GM18507 (cell line): Measurements from ENCODE around the gene SLC26A11.

Experiments
- DNase-seq: peaks from one replicate; pipeline ENCODE4 v3.0.0; 2011; ENCODE audit warnings: low read depth; ENCODE audit not compliant: insufficient read length; ENCODE audit errors: extremely low spot score
- FAIRE-seq: peaks from 2 replicates; lab custom pipeline; 2011; peaks lifted over from hg19 to GRCh38; lab: Jason Lieb, UNC

The SLC26A11 gene

GRCh38 chr17:80220054-80220735, at the start of gene SLC26A11, which contains the start of gene SGSH:
Gene SLC26A11 (plus strand): TSS chr17:80220427. CDS start chr17:80221561, 1,134 bp downstream.
Gene SGSH (minus strand): TSS chr17:80220333. CDS start chr17:80220313, 20 bp downstream.
- no peak for FAIRE-seq
- DNase-seq = peak; percentile 69

- FAIRE-seq (no peak), DNase-seq (no peak)
These were observed 48.5 kb upstream of the SLC26A11 start for GRCh38 chr17:80171681-80172080.

- FAIRE-seq = no peak
- DNase-seq = no peak
These were observed 47.1 kb upstream of the SLC26A11 start for GRCh38 chr17:80173126-80173525.

- DNase-seq (no peak), FAIRE-seq (no peak)
These were observed 46.3 kb upstream of the SLC26A11 start for GRCh38 chr17:80173916-80174315.

GRCh38 chr17:80176757-80177156, 43.5 kb upstream of the SLC26A11 start:
- FAIRE-seq (no peak), DNase-seq (no peak)

GRCh38 chr17:80177986-80178595, 42.1 kb upstream of the SLC26A11 start:
- DNase-seq (no peak), FAIRE-seq (no peak)

GRCh38 chr17:80180192-80180591, 40.0 kb upstream of the SLC26A11 start:
- DNase-seq = no peak
- no peak for FAIRE-seq

- no peak for DNase-seq
- FAIRE-seq = no peak
These were observed 38.8 kb upstream of the SLC26A11 start for GRCh38 chr17:80181431-80181830.

- FAIRE-seq (no peak), DNase-seq (no peak)
These were observed 37.9 kb upstream of the SLC26A11 start for GRCh38 chr17:80182118-80182844.

GRCh38 chr17:80182845-80183223, 37.4 kb upstream of the SLC26A11 start:
- no peak for DNase-seq
- no peak for FAIRE-seq

GRCh38 chr17:80183581-80184422, 36.4 kb upstream of the SLC26A11 start:
- DNase-seq (no peak), FAIRE-seq (no peak)

- FAIRE-seq = no peak
These were observed 35.9 kb upstream of the SLC26A11 start for GRCh38 chr17:80184423-80184714.

GRCh38 chr17:80185968-80186367, 34.3 kb upstream of the SLC26A11 start:
- DNase-seq (no peak), FAIRE-seq (no peak)

More at GRCh38 chr17:80184423-80184714, 35.9 kb upstream of the SLC26A11 start:
- no peak for DNase-seq

GRCh38 chr17:80187090-80187489, 33.1 kb upstream of the SLC26A11 start:
- DNase-seq (no peak), FAIRE-seq (no peak)

- no peak for FAIRE-seq
- no peak for DNase-seq
These were observed 32.7 kb upstream of the SLC26A11 start for GRCh38 chr17:80187515-80187941.

GRCh38 chr17:80189611-80190010, 30.6 kb upstream of the SLC26A11 start:
- FAIRE-seq (no peak), DNase-seq (no peak)

GRCh38 chr17:80190716-80191115, 29.5 kb upstream of the SLC26A11 start:
- FAIRE-seq (no peak), DNase-seq (no peak)

- FAIRE-seq (no peak), DNase-seq (no peak)
These were observed 29.0 kb upstream of the SLC26A11 start for GRCh38 chr17:80191192-80191591.

- FAIRE-seq = no peak
- DNase-seq = no peak
These were observed 28.2 kb upstream of the SLC26A11 start for GRCh38 chr17:80191865-80192661.
